RWPE1 (cell line): ENCODE measurements around the gene CNTNAP2.

Experiments
- CTCF ChIA-PET: fragments of 350-600 bp; sonication (Branson Sonifier 250); formaldehyde crosslinking; extraction: SDS; loops from one replicate; lab custom pipeline; 2021; lab: Yijun Ruan, JAX
- POLR2A ChIA-PET: fragments of 400-600 bp; formaldehyde crosslinking; extraction: SDS; loops from one replicate; lab custom pipeline; 2020; ENCODE audit warnings: antibody characterized with exemption; ENCODE audit not compliant: low non-redundant PET; lab: Yijun Ruan, JAX
- DNase-seq: peaks from one replicate; pipeline ENCODE4 v3.0.0; 2012; ENCODE audit warnings: low spot score
- H3K27ac ChIP-seq: fragments of 450-650 bp; 2 replicates; pipeline ENCODE4 v1.5.1; 2017
- CTCF ChIP-seq: fragments of 450-650 bp; conservative IDR thresholded peaks from 2 replicates; pipeline ENCODE4 v1.5.1; 2017; ENCODE audit warnings: low read depth, mild to moderate bottlenecking

The CNTNAP2 gene

DNA sequence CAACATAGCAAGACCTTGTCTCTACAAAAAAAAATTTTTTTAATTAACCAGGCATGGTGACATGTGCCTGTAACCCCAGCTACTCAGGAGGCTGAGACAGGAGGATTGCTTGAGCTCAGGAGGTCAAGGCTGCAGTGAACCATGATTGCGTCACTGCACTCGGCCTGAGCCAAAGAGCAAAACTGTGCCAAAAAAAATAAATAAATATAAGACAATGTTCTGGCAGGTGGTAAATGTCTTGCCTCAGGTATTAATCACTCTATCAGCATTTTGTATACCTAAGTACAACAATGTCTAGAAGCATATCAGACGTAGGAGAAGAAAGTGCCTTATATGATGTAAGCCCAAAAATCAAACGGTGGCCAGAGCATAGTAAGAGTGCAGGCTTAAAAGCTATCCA, 2046.2 kb downstream of the CNTNAP2 start:
- no peak overlapping the region for H3K27ac ChIP-seq
- POLR2A ChIA-PET = no interaction called here
- no peak for TF ChIP-seq CTCF
- no peak for DNase-seq
- CTCF ChIA-PET = no interaction called here

GRCh38 chr7:148163246-148163645, 2046.6 kb downstream of the CNTNAP2 start:
- no peak for TF ChIP-seq CTCF
- CTCF ChIA-PET = no interaction called here

GRCh38 chr7:148172920-148173319, 2056.3 kb downstream of the CNTNAP2 start:
- ChIA-PET POLR2A (no interaction called here), CTCF (interaction anchor here (0.6 kb wide), 1 partner anchor 722 kb away, joined by 4 read pairs; no protein-coding TSS in a partner anchor)
- TF ChIP-seq CTCF = no peak
- DNase-seq = no peak
- H3K27ac ChIP-seq = no peak overlapping the region

More at GRCh38 chr7:148163246-148163645, 2046.6 kb downstream of the CNTNAP2 start:
- H3K27ac ChIP-seq = no peak overlapping the region
- POLR2A ChIA-PET = no interaction called here
- no peak for DNase-seq

DNA sequence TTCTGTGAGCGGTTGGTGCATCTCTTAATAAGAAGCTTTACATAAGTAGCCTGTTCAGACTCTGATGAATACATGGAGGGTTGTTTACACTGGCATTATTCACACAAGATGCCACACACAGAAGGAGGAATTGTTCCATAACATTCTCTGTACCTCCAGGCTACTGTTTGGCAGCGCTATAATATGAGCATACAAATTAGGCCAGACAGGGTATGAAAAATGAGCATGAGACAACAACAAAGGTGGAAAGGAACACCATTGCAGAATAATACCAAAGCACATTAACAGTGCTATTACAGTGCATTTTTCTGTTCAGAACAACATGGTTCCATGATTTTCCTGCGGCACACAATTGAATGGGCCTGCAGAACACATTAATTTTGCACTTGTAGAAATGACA, 2056.8 kb downstream of the CNTNAP2 start:
- ChIA-PET CTCF (interaction anchor here (0.6 kb wide), 1 partner anchor 721 kb away, joined by 4 read pairs; no protein-coding TSS in a partner anchor), POLR2A (no interaction called here)
- no peak overlapping the region for H3K27ac ChIP-seq
- DNase-seq = no peak
- TF ChIP-seq CTCF = no peak

- CTCF ChIA-PET = no interaction called here
- TF ChIP-seq CTCF = no peak
- POLR2A ChIA-PET = no interaction called here
- DNase-seq = no peak
- no peak overlapping the region for H3K27ac ChIP-seq
Measured at GRCh38 chr7:148174376-148174775, 2057.8 kb downstream of the CNTNAP2 start.

DNA sequence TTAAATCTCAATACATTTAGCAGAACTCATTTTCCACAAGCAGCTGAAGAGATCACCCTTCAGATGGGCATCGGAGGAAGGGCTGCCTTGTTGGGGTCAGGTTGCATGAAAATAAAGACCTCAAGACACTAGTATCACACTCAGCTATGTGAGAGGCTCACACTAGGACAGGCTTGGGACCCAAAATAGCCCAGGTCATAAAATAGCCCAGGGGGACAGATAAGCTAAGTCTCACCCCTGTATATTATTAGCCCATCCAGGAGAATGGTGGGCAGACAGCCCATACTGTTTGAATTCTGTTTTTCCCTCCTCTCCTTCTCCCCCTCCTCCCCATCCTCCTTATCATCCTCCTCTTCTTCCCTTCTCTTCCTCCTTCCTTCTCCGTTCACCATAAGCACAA, 2058.9 kb downstream of the CNTNAP2 start:
- no peak for DNase-seq
- TF ChIP-seq CTCF = no peak
- CTCF ChIA-PET = no interaction called here
- POLR2A ChIA-PET = no interaction called here
- H3K27ac ChIP-seq = no peak overlapping the region
